ENCODE results near the gene ZNF20.
"Not testable (repeated sequence)": the region's sequence is repeated elsewhere in the genome, so short reads cannot be mapped to it uniquely, and the experiment has no call there.

ZNF20 gene

DNA sequence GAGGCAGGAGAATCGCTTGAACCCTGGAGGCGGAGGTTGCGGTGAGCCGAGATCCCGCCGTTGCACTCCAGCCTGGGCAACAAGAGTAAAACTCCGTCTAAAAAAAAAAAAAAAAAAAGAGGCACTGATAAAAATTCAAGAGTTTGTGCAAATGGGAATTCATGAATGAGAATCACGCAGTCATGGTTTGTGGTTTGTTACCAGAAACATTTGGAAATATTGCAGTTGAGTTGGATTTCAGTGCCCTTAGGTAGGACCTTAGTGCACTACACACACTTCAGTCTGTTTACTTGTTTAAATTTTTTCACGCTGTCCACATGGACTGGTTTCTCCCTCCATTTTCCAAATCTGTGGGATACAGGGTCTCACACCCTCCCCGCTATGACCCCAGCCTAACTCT lies 47.2 kb downstream of the ZNF20 start:
- Histone ChIP-seq H3K27me3 (ENCODE audit: insufficient read depth, low read depth, severe bottlenecking) (no peaks in the 10 kb centered on the region), H3K27ac (no peak overlapping the region)
- DNase-seq = no peak

DNA sequence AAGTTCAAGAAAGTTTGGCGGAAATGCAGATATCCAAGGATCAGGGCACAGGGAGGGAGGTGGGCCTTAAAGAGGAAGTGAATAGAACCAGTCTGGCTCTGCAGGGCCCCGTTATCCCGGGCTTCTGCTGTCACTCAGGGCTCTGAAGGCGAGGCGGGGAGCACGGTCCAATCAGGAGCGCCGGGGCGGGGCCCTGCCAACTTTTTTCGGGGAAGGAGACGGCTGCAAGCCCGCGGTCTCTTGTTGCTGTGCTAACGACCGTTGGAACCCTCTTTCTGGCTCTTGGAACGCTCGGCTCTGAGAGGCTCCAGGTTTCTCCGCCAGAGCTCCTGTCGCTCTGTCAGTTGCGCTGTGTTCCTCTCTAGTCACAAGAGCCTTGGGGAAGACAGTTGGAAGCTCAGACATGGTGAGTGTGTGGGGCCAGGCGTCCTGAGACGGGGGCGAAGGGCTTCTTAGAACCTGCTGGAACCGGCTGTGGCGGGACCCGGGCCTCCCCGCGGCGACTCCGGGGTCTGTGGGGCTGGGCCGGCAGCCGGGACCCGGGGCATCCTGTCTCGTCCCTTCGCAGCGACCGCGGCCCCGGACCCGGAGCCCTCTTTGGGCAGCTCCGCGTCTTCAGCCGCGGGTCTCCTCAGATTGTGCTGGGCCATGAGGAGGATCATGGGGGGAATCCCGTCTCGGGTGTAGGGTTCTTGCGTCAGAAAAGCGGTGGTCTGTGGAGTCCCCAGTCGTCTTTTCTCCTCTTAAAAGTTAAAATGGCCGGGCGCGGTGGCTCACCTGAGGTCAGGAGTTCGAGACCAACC lies 47.9 kb downstream of the ZNF20 start:
- Histone ChIP-seq H3K4me3 (ENCODE audit: low read depth, low read length) (no peak overlapping the region), H3K9me3 (ENCODE audit: severe bottlenecking) (no peaks in the 10 kb centered on the region), H3K36me3 (no peaks in the 10 kb centered on the region), H3K27ac (no peak overlapping the region), H3K27me3 (ENCODE audit: insufficient read depth, low read depth, severe bottlenecking) (no peaks in the 10 kb centered on the region)
- DNase-seq = no peak
- TF ChIP-seq, protein P1, sequence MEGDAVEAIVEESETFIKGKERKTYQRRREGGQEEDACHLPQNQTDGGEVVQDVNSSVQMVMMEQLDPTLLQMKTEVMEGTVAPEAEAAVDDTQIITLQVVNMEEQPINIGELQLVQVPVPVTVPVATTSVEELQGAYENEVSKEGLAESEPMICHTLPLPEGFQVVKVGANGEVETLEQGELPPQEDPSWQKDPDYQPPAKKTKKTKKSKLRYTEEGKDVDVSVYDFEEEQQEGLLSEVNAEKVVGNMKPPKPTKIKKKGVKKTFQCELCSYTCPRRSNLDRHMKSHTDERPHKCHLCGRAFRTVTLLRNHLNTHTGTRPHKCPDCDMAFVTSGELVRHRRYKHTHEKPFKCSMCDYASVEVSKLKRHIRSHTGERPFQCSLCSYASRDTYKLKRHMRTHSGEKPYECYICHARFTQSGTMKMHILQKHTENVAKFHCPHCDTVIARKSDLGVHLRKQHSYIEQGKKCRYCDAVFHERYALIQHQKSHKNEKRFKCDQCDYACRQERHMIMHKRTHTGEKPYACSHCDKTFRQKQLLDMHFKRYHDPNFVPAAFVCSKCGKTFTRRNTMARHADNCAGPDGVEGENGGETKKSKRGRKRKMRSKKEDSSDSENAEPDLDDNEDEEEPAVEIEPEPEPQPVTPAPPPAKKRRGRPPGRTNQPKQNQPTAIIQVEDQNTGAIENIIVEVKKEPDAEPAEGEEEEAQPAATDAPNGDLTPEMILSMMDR (IDR thresholded peaks at IDR 0.05; ENCODE audit: low read depth, low read length) = no peak

More for the DNA sequence above, 47.2 kb downstream of the ZNF20 start:
- TF ChIP-seq, protein P1 (IDR thresholded peaks at IDR 0.05; ENCODE audit: low read depth, low read length) = no peak
- Histone ChIP-seq H3K9me3 (ENCODE audit: severe bottlenecking) (no peaks in the 10 kb centered on the region), H3K4me3 (ENCODE audit: low read depth, low read length) (no peak overlapping the region), H3K36me3 (no peaks in the 10 kb centered on the region)

DNA sequence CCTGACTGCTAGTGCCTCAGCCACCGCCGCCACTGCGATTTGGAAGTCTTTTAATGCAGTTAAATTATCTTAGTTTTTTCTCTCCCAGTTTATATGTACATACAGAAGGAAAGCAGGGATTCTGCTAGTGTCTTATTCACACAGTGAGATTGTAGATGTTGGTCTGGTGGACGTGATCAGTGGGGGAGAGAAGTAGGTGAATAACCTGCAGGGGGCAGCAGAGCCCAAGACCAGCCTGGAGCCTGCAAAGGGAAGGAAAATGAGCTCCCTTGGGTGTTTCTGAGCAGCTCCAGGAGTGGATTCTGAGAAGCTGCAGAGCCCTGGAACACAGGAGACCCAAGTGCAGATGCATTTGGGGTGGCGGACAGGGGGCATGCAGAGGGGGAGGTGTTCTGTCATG lies 49.3 kb downstream of the ZNF20 start:
- peak; percentile 66 for DNase-seq
- Histone ChIP-seq H3K27me3 (ENCODE audit: insufficient read depth, low read depth, severe bottlenecking) (no peaks in the 10 kb centered on the region), H3K27ac (no peak overlapping the region), H3K36me3 (no peaks in the 10 kb centered on the region), H3K4me3 (ENCODE audit: low read depth, low read length) (no peak overlapping the region), H3K9me3 (ENCODE audit: severe bottlenecking) (no peaks in the 10 kb centered on the region)
- TF ChIP-seq, protein P1 (IDR thresholded peaks at IDR 0.05; ENCODE audit: low read depth, low read length) = peak; percentile 78

DNA sequence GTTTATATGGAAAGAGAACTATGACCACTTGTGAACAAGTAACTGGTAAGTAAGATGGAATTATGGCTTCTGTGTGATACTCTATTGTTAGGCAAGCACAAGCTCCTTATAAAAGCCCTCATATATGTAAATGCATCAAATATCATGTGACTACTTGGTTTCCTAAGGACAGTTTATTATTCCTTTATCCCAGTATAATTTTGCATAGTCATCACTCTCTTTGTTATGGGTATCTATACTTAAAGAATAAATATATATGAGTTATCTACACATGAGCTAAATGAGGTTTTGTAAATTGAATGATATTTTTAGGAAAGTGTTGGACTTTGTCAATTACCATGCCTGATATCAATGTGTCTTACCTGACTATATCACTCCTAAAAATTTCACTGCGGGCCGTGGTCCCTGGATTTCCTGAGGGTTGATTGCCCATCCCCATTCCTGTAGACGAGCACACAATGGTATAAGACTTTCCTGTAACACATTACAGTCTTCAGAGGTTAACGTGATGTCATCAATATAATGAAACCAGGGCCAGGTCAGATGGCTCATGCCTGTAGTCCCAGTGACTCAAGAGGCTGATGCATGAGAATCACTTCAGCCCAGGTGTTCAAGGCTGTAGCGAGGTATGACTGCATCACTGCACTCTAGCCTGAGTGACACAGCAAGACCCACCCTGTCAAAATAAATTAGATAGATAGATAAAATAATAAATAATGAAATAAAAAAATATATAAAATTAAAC lies 54.9 kb downstream of the ZNF20 start:
- no peak for DNase-seq
- no peaks in the 10 kb centered on the region for H3K9me3 ChIP-seq (ENCODE audit: severe bottlenecking)
- H3K36me3 ChIP-seq = peaks cover 23% of the 10 kb centered on the region
- H3K27ac ChIP-seq = no peak overlapping the region
- TF ChIP-seq, protein P1 (IDR thresholded peaks at IDR 0.05; ENCODE audit: low read depth, low read length) = no peak
- H3K4me3 ChIP-seq (ENCODE audit: low read depth, low read length) = no peak overlapping the region
- no peaks in the 10 kb centered on the region for H3K27me3 ChIP-seq (ENCODE audit: insufficient read depth, low read depth, severe bottlenecking)

DNA sequence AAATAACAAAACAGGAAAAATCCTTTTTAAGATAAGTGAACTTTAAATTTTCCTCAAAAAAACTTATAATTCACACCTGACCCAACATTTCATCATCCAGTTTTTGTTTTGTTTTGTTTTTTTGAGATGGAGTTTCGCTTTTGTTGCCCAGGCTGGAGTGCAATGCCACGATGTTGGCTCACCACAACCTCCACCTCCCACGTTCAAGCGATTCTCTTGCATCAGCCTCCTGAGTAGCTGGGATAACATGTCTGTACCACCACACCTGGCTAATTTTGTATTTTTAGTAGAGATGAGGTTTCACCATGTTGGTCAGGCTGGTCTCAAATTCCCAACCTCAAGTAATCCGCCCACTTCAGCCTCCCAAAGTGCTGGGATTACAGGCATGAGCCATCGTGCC lies 56.8 kb downstream of the ZNF20 start:
- not testable (repeated sequence) for DNase-seq; H3K4me3 ChIP-seq (ENCODE audit: low read depth, low read length); H3K27ac ChIP-seq; H3K27me3 ChIP-seq (ENCODE audit: insufficient read depth, low read depth, severe bottlenecking)
- Histone ChIP-seq H3K36me3 (peaks cover 41% of the 10 kb centered on the region), H3K9me3 (ENCODE audit: severe bottlenecking) (peaks cover 16% of the 10 kb centered on the region)
